Stomach (tissue), 9 donors: Measurements from ENCODE around the gene MAPKAPK3. TPM values are rescaled to one million over a fixed set of nuclear protein-coding genes. Genes with fewer than 3 reads are reported as not detected.
A peak's percentile ranks its signal among the peaks of the same experiment; 100 is the strongest.

Experiments used
- DNase-seq, 2 donors: peaks; one replicate each; pipeline versions ENCODE4 v3.0.0 to v3.0.0-alpha.2; 2013 to 2019
- H3K27ac ChIP-seq, 5 donors: fragments of 200-600 bp in 4 of 5; sonication (generic) in 4 of 5; one replicate each; pipeline ENCODE4 v1.5.1; 2013 to 2019; ENCODE audit warnings: mild to moderate bottlenecking in 1 of 5, moderate library complexity in 1 of 5
- H3K27me3 ChIP-seq, 3 donors: fragments of 200-600 bp; sonication (generic); one replicate each; pipeline ENCODE4 v1.5.1; 2017 to 2019; ENCODE audit warnings: mixed run types in 1 of 3
- H3K36me3 ChIP-seq, 4 donors: fragments of 200-600 bp; sonication (generic); 1 replicate in 3 of 4; 2 replicates in 1 of 4; pipeline ENCODE4 v1.5.1; 2016 to 2019
- H3K4me1 ChIP-seq, 4 donors: fragments of 200-600 bp; sonication (generic); one replicate each; pipeline ENCODE4 v1.5.1; 2016 to 2019
- H3K4me3 ChIP-seq, 4 donors: fragments of 200-600 bp; sonication (generic) in 3 of 4; one replicate each; pipeline ENCODE4 v1.5.1; 2016 to 2019; ENCODE audit warnings: mild to moderate bottlenecking in 1 of 4
- H3K9me3 ChIP-seq, 4 donors: fragments of 200-600 bp; sonication (generic); one replicate each; pipeline ENCODE4 v1.5.1; 2016 to 2019
- CTCF ChIP-seq, 7 experiments: fragments of 450-650 bp in 4 of 7; fragments of 200-600 bp in 3 of 7; sonication (generic) in 3 of 7; IDR thresholded peaks; one replicate each; pipeline ENCODE4 v1.5.1; 2016 to 2019; ENCODE audit warnings: antibody characterized with exemption in 7 of 7, control low read depth in 2 of 7, mild to moderate bottlenecking in 1 of 7
- EP300 ChIP-seq: sonication (generic); formaldehyde crosslinking; IDR thresholded peaks from one replicate; pipeline ENCODE4 v1.6.1; 2017; ENCODE audit warnings: antibody characterized with exemption
- POLR2A ChIP-seq, 4 donors: fragments of 450-650 bp; IDR thresholded peaks; one replicate each; pipeline ENCODE4 v1.6.1; 2016; ENCODE audit warnings: antibody characterized with exemption in 4 of 4, control low read depth in 2 of 4, mild to moderate bottlenecking in 1 of 4, moderate library complexity in 1 of 4
- POLR2AphosphoS5 ChIP-seq, 3 donors: sonication (generic); formaldehyde crosslinking; IDR thresholded peaks; one replicate each; pipeline ENCODE4 v1.6.1; 2016; ENCODE audit warnings: antibody characterized with exemption in 3 of 3
- WGBS, 5 donors: extraction: QIAGEN DNeasy Blood & Tissue Kit in 3 of 5; methylation state at CpG; one replicate each; pipeline versions ENCODE4 v1.1.5 to v1.1.7; 2013 to 2018; 5-methylcytosine and 5-hydroxymethylcytosine counted together
- intact Hi-C: fragments of 100-400 bp; cut with DNase I; formaldehyde crosslinking; loops from one replicate; pipeline ENCODE4 v1.15.1; 2023; ENCODE audit warnings: low total_unique reads
- polyA plus RNA-seq, 3 donors: library from polyadenylated mRNA; stranded (reverse); fragments of 200-250 nt; gene quantifications; one replicate each; pipeline ENCODE4 v1.2.3, GENCODE V29; 2013
- total RNA-seq, 5 donors: library from RNA; depleted of rRNA; stranded (reverse); fragments of >200 nt; gene quantifications; one replicate each; pipeline versions ENCODE4 v1.1.0 to v1.2.3, GENCODE V29; 2014 to 2016
- donor health status: healthy with polysubstance abuse.
- donor health status: Bipolar disorder and iron deficiency.
- donor health status: healthy.

Gene MAPKAPK3
- total and polyA plus RNA-seq, 8 donors, result 10.3 to 50.0 (median 29.4) TPM

- WGBS, 5 donors, result 83 to 93% (median 90%) methylated on average over 5 to 6 of the region's 6 CpGs
- DNase-seq, result no peak
- Histone ChIP-seq H3K4me3 (no peak overlapping the region), H3K4me1 (no peaks in the 10 kb centered on the region), H3K36me3 (no peaks in the 10 kb centered on the region), H3K27me3 (no peaks in the 10 kb centered on the region), H3K27ac (no peak overlapping the region), H3K9me3 (no peaks in the 10 kb centered on the region)
- TF ChIP-seq EP300, result no peak
- no peak for TF ChIP-seq POLR2A (IDR thresholded peaks at IDR 0.05)
- no peak for TF ChIP-seq POLR2AphosphoS5 (IDR thresholded peaks at IDR 0.05)
- no peak for TF ChIP-seq CTCF (IDR thresholded peaks at IDR 0.05)
- intact Hi-C loops, result no loop called here
Observed at GRCh38 chr3:50658416-50658815, 41.5 kb downstream of the MAPKAPK3 start.

DNA sequence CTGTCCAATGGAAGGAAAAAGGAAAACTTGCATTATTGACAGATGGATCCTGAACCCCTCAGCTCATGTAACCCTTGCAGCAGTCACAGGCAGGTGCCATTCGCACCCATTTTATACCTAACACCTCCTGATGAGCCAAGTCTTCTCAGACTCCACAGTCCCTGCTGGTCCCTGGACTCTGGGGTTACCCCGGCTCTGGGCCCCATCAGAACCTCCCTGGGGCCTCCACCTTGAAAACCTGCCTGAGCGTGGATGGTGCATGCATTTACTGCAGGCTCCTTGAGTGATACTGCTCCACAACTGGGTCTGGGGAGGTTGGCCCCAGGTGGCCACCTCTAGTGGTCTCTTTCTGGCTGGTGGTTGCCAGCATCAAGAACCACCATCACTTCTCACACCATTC is 41.9 kb downstream of the MAPKAPK3 start:
- 82 to 93% (median 92%) methylated on average over 3 of the region's 3 CpGs for WGBS, 5 donors
- intact Hi-C loops, result no loop called here

GRCh38 chr3:50660386-50660785 is 43.4 kb downstream of the MAPKAPK3 start:
- Histone ChIP-seq H3K27ac (no peak overlapping the region), H3K27me3 (no peaks in the 10 kb centered on the region), H3K9me3 (no peaks in the 10 kb centered on the region), H3K36me3 (no peaks in the 10 kb centered on the region), H3K4me3 (no peak overlapping the region), H3K4me1 (no peaks in the 10 kb centered on the region)
- peak in 1 of 2 donors; percentile 14 for DNase-seq
- intact Hi-C loops, result no loop called here
- no peak for TF ChIP-seq CTCF (IDR thresholded peaks at IDR 0.05)
- TF ChIP-seq POLR2A (IDR thresholded peaks at IDR 0.05), result no peak
- no peak for TF ChIP-seq POLR2AphosphoS5 (IDR thresholded peaks at IDR 0.05)
- no peak for TF ChIP-seq EP300
- WGBS, 5 donors, result 89 to 93% (median 92%) methylated on average over 7 to 10 of the region's 10 CpGs

More for the DNA sequence above, 41.9 kb downstream of the MAPKAPK3 start:
- Histone ChIP-seq H3K4me3 (no peak overlapping the region), H3K9me3 (no peaks in the 10 kb centered on the region), H3K36me3 (no peaks in the 10 kb centered on the region), H3K27me3 (no peaks in the 10 kb centered on the region), H3K4me1 (no peaks in the 10 kb centered on the region), H3K27ac (no peak overlapping the region)
- no peak for DNase-seq
- no peak for TF ChIP-seq CTCF (IDR thresholded peaks at IDR 0.05)
- TF ChIP-seq EP300, result no peak
- no peak for TF ChIP-seq POLR2A (IDR thresholded peaks at IDR 0.05)

DNA sequence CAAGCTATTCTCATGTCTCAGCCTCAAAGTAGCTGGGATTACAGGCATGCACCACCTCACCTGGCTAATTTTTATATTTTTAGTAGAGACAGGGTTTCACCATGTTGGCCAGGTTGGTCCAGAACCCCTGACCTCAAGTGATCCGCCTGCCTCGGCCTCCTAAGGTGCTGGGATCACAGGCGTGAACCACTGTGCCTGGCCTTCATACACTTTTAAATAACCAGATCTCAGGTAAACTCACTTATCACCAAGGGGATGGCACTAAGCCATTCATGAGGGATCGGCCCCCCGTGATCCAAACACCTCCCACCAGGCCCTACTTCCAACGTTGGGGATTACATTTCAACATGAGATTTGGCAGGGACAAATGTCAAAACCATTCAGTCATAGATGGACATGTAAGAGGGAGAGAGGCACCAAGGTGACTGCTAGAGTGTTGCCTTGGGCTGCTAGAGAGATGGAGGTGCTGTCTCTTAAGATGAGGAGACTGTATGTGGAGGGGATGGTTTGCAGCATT is 44.4 kb downstream of the MAPKAPK3 start:
- H3K4me1 ChIP-seq, result no peaks in the 10 kb centered on the region
- H3K9me3 ChIP-seq, result no peaks in the 10 kb centered on the region
- no peak for DNase-seq
- WGBS, 5 donors, result 45 to 80% (median 66%) methylated on average over 6 of the region's 6 CpGs
- no peaks in the 10 kb centered on the region for H3K36me3 ChIP-seq
- TF ChIP-seq CTCF (IDR thresholded peaks at IDR 0.05) (no peak), EP300 (no peak), POLR2A (IDR thresholded peaks at IDR 0.05) (no peak), POLR2AphosphoS5 (IDR thresholded peaks at IDR 0.05) (no peak)
- intact Hi-C loops, result no loop called here
- H3K27ac ChIP-seq, result no peak overlapping the region
- no peaks in the 10 kb centered on the region for H3K27me3 ChIP-seq
- no peak overlapping the region for H3K4me3 ChIP-seq
